Fibroblast of pulmonary artery (primary cell): Measurements from ENCODE around the gene CERK.
"Not testable (repeated sequence)": the region's sequence is repeated elsewhere in the genome, so short reads cannot be mapped to it uniquely, and the experiment has no call there.

Experiments used
- DNase-seq: peaks from one replicate; pipeline ENCODE4 v3.0.0-alpha.2; 2010; ENCODE audit warnings: low read depth
- H3K4me3 ChIP-seq: replicated peaks from 2 replicates; pipeline ENCODE4 v1.5.1; 2011; ENCODE audit warnings: low read depth, mild to moderate bottlenecking, control low read depth, low read length, moderate library complexity
- TF ChIP-seq, protein P1 (sequence below): IDR thresholded peaks from 2 replicates; pipeline ENCODE4 v1.5.1; 2011; ENCODE audit warnings: mild to moderate bottlenecking, control low read depth, low read length, inconsistent platforms; ENCODE audit errors: missing control alignments

CERK gene, protein sequence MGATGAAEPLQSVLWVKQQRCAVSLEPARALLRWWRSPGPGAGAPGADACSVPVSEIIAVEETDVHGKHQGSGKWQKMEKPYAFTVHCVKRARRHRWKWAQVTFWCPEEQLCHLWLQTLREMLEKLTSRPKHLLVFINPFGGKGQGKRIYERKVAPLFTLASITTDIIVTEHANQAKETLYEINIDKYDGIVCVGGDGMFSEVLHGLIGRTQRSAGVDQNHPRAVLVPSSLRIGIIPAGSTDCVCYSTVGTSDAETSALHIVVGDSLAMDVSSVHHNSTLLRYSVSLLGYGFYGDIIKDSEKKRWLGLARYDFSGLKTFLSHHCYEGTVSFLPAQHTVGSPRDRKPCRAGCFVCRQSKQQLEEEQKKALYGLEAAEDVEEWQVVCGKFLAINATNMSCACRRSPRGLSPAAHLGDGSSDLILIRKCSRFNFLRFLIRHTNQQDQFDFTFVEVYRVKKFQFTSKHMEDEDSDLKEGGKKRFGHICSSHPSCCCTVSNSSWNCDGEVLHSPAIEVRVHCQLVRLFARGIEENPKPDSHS

DNA sequence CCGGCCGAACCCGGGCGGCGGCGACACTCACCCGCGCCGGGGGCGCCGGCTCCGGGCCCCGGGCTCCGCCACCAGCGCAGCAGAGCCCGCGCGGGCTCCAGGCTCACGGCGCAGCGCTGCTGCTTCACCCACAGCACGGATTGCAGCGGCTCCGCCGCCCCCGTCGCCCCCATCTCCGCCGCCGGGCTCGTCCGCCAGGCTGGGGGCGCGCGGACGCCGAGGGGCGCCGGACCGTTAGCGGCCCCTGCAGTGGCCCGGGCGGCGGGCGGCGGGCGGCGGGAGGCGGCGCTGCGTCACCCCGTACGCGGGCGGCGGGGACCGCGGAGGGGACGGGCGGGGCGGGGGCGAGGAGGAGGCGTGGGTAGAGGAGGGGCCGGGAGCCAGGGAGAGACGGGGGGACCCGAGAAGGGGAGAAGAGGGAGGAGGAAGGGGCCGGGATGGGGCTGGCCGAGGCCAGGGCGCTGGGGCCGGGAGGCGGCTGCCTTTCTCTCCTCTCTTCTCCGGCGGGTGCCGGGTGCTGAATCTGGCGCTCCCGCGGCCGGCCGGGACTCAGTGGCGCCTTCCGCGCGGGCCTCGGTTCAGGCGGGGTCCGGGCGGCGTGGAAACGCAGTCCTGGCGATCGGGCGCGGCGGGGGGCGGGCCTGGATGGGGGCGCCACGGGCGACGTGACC lies at the start of gene CERK:
Gene CERK, minus strand, starts transcription at position 277 of the 671 bp plus-strand sequence. Its CDS starts 104 bp downstream, at position 173.
- peak; percentile 71 for DNase-seq
- TF ChIP-seq, protein P1, sequence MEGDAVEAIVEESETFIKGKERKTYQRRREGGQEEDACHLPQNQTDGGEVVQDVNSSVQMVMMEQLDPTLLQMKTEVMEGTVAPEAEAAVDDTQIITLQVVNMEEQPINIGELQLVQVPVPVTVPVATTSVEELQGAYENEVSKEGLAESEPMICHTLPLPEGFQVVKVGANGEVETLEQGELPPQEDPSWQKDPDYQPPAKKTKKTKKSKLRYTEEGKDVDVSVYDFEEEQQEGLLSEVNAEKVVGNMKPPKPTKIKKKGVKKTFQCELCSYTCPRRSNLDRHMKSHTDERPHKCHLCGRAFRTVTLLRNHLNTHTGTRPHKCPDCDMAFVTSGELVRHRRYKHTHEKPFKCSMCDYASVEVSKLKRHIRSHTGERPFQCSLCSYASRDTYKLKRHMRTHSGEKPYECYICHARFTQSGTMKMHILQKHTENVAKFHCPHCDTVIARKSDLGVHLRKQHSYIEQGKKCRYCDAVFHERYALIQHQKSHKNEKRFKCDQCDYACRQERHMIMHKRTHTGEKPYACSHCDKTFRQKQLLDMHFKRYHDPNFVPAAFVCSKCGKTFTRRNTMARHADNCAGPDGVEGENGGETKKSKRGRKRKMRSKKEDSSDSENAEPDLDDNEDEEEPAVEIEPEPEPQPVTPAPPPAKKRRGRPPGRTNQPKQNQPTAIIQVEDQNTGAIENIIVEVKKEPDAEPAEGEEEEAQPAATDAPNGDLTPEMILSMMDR: no peak
- H3K4me3 ChIP-seq: peak within 1 kb of the TSS; percentile 74

DNA sequence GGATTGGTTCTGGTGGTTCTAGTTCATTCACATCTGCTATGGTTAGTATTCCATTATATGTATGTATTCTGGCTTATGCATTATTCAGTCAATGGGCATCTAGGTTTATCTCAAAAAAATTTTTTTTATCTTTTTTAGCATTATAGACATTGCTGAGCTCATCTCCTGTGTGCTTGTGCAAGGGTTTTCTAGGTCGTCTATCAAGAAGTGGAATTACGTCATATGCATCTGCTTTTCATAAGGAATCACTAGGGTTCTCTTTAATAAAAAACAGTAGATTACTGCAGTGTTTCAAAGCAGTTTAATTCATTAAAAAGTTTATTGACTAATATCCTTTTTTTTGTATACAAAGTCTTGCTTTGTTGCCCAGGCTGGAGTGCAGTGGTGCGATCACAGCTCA lies 45.7 kb upstream of the CERK start:
- H3K4me3 ChIP-seq: no peak overlapping the region
- DNase-seq: no peak
- TF ChIP-seq, protein P1: no peak

DNA sequence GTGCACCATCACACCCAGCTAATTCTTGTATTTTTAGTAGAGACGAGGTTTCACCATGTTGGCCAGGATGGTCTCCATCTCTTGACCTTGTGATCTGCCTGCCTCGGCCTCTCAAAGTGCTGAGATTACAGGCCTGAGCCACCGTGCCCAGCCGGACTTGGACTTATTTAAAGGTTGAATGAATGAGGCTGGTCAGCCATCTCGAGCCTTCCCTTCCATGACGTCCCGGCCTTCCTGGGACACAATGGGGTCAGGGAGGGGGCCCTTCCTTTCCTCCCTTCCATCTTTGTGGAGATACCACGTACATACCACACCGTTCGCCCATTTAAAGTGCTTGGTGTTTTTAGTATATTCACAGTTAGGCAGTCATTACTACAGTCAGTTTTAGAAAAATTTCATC lies 44.1 kb upstream of the CERK start:
- H3K4me3 ChIP-seq, DNase-seq: not testable (repeated sequence)

DNA sequence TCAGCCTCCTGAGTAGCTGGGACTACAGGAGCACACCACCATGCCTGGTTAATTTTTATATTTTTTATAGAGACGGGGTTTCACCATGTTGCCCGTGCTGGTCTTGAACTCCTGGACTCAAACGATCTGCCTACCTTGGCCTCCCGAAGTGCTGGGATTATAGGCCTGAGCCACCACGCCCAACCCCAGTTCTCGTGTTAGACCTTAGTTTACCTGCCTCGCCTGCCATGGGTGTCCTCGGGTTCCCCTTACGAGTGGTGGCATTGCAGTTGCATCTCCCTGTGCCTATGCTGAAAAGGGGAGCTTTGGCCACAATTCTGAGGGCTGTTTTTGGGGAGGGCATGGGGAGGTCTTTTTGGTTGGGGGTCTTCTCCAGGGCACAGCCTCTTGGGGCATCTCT lies 43.2 kb upstream of the CERK start:
- H3K4me3 ChIP-seq: no peak overlapping the region
- TF ChIP-seq, protein P1: no peak
- DNase-seq: no peak

DNA sequence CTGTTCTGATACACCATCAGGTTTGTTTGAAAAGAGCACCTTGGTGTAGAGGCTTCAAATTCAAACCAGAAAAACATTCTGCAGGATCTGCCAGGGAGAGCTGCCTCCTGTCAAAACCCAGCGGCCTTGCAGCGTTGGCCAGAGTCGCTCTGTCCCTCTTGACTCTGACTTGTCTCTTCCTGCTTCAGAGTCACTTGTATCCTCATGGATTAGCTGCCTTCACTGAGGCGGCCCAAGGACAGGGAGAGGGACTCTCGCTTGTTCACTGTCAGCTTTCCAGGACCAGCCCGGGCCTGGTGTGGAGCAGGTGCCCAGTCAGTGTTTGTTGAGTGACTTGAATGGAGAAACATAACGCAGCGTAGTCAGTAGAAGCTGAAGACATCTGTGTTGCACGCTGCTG lies 42.4 kb upstream of the CERK start:
- no peak for DNase-seq
- TF ChIP-seq, protein P1: no peak
- H3K4me3 ChIP-seq: no peak overlapping the region

DNA sequence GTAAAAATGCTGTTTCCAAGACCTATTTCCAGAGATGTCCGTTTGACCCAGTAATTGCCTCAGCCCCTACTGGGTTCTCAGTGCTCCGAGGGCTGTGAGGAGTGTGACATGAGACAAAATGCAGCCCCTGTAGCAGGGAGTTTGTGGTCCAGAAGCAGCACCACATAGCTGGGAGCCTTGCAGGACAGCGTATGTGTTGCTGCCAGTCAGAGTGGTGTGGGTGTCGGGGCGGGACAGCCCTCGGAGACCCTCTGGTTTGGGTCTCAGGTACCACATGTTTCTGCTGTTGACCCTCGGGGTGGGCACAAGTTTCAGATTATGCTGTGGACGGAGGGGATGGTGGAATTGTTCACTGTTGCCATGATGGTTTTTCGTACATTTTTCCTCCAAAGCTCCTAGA lies 41.6 kb upstream of the CERK start:
- no peak overlapping the region for H3K4me3 ChIP-seq
- TF ChIP-seq, protein P1: no peak
- no peak for DNase-seq

DNA sequence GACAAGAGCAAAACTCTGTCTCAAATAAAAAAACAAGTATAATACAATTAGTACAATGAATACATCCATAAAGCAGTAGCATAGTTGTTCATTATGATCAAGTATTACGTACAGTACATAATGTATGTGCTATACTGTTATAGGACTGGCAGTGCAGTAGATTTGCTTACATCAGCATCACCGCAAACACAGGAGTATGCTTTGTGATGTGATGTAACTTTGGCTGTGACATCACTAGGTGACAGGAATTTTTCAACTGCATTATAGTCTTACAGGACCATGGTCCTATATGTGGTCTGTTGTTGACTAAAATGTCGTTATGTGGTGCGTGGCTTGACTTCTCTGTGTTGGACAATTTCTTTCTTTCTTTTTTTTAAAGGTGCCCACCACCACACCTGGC lies 41.0 kb upstream of the CERK start:
- no peak overlapping the region for H3K4me3 ChIP-seq
- TF ChIP-seq, protein P1: no peak
- DNase-seq: no peak
